Thyroid gland (tissue), 4 donors: ENCODE data around the gene GASK1B.

ENCODE experiments used
- POLR2A ChIP-seq, 2 donors: fragments of 450-650 bp; IDR thresholded peaks; one replicate each; pipeline ENCODE4 v1.6.1; 2017; ENCODE audit warnings: antibody characterized with exemption in 2 of 2, mild to moderate bottlenecking in 2 of 2, moderate library complexity in 1 of 2
- TF ChIP-seq, protein P1 (sequence below), 6 experiments: fragments of 200-600 bp in 3 of 6; fragments of 450-650 bp in 3 of 6; sonication (generic) in 3 of 6; IDR thresholded peaks; one replicate each; pipeline ENCODE4 v1.5.1; 2016 to 2019; ENCODE audit warnings: antibody characterized with exemption in 6 of 6, mild to moderate bottlenecking in 2 of 6, inconsistent platforms in 1 of 6, moderate library complexity in 1 of 6

DNA sequence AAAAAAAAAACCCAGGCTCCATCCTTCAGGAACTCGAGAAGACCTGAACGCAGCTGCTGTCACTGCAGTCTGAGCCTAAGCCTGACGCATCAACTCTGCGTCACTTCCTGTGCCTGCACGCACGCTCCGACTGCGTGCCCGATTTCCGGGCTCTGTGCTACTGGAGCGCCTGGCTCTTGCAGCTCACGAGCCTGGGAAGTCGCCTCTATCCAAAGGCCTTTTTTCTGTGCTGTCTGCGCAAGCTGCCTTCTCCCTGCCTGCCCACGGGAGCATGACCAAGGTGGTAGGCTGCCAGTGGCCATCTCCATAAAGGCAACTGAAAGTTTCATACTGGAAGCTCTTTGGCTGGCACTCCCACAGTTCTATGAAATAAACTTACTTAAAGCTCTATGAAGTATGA, 9.9 kb upstream of the GASK1B start:
- TF ChIP-seq, protein P1, sequence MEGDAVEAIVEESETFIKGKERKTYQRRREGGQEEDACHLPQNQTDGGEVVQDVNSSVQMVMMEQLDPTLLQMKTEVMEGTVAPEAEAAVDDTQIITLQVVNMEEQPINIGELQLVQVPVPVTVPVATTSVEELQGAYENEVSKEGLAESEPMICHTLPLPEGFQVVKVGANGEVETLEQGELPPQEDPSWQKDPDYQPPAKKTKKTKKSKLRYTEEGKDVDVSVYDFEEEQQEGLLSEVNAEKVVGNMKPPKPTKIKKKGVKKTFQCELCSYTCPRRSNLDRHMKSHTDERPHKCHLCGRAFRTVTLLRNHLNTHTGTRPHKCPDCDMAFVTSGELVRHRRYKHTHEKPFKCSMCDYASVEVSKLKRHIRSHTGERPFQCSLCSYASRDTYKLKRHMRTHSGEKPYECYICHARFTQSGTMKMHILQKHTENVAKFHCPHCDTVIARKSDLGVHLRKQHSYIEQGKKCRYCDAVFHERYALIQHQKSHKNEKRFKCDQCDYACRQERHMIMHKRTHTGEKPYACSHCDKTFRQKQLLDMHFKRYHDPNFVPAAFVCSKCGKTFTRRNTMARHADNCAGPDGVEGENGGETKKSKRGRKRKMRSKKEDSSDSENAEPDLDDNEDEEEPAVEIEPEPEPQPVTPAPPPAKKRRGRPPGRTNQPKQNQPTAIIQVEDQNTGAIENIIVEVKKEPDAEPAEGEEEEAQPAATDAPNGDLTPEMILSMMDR (IDR thresholded peaks at IDR 0.05) = no peak
- no peak for TF ChIP-seq POLR2A (IDR thresholded peaks at IDR 0.05)
